Testis (tissue), 3 donors: ENCODE data around the gene FXYD5. TPM values are rescaled to one million over a fixed set of nuclear protein-coding genes. Genes with fewer than 3 reads are reported as not detected.

Experiments
- DNase-seq: peaks from one replicate; pipeline ENCODE4 v3.0.0-alpha.2; 2019
- H3K27ac ChIP-seq, 2 donors: fragments of 200-600 bp; sonication (generic); one replicate each; pipeline ENCODE4 v1.5.1; 2019
- H3K27me3 ChIP-seq: fragments of 200-600 bp; sonication (generic); one replicate; pipeline ENCODE4 v1.5.1; 2019
- H3K36me3 ChIP-seq: fragments of 200-600 bp; sonication (generic); one replicate; pipeline ENCODE4 v1.5.1; 2017; ENCODE audit warnings: low read depth; ENCODE audit errors: missing control alignments
- H3K4me1 ChIP-seq: fragments of 200-600 bp; sonication (generic); one replicate; pipeline ENCODE4 v1.5.1; 2019
- H3K4me3 ChIP-seq, 2 donors: fragments of 200-600 bp; sonication (generic); one replicate each; pipeline ENCODE4 v1.5.1; 2017 to 2019
- H3K9me3 ChIP-seq: fragments of 200-600 bp; sonication (generic); one replicate; pipeline ENCODE4 v1.5.1; 2017
- POLR2A ChIP-seq: fragments of 450-650 bp; IDR thresholded peaks from one replicate; pipeline ENCODE4 v1.6.1; 2017; ENCODE audit warnings: antibody characterized with exemption, mild to moderate bottlenecking, moderate library complexity
- WGBS, 2 donors: methylation state at CpG; one replicate each; pipeline ENCODE4 v1.1.5; 2018; 5-methylcytosine and 5-hydroxymethylcytosine counted together
- intact Hi-C: fragments of 100-400 bp; cut with DNase I; formaldehyde crosslinking; loops from one replicate; pipeline ENCODE4 v1.15.1; 2023; ENCODE audit warnings: low total_unique reads
- polyA plus RNA-seq: library from polyadenylated mRNA; stranded (reverse); fragments of 350-450 nt; fragmentation: Illumina TruSeq; extraction: RNeasy Lipid Tissue Mini Kit (QIAGEN cat#74804); gene quantifications from one replicate; pipeline ENCODE4 v1.2.3, GENCODE V29; 2014; ENCODE audit warnings: low read depth, low replicate concordance; ENCODE audit not compliant: insufficient read depth
- total RNA-seq, 2 donors: library from RNA; depleted of rRNA; stranded (reverse); fragments of >200 nt; gene quantifications; one replicate each; pipeline ENCODE4 v1.2.3, GENCODE V29; 2016
- TF ChIP-seq, protein P1 (sequence below), 3 experiments: fragments of 450-650 bp in 2 of 3; fragments of 200-600 bp in 1 of 3; sonication (generic) in 1 of 3; IDR thresholded peaks; one replicate each; pipeline ENCODE4 v1.5.1; 2016 to 2019; ENCODE audit warnings: antibody characterized with exemption in 3 of 3, mild to moderate bottlenecking in 2 of 3, moderate library complexity in 1 of 3

Gene FXYD5
- total and polyA plus RNA-seq, 3 donors from 2014 or later: 5.7 to 38.1 (median 17.5) TPM

DNA sequence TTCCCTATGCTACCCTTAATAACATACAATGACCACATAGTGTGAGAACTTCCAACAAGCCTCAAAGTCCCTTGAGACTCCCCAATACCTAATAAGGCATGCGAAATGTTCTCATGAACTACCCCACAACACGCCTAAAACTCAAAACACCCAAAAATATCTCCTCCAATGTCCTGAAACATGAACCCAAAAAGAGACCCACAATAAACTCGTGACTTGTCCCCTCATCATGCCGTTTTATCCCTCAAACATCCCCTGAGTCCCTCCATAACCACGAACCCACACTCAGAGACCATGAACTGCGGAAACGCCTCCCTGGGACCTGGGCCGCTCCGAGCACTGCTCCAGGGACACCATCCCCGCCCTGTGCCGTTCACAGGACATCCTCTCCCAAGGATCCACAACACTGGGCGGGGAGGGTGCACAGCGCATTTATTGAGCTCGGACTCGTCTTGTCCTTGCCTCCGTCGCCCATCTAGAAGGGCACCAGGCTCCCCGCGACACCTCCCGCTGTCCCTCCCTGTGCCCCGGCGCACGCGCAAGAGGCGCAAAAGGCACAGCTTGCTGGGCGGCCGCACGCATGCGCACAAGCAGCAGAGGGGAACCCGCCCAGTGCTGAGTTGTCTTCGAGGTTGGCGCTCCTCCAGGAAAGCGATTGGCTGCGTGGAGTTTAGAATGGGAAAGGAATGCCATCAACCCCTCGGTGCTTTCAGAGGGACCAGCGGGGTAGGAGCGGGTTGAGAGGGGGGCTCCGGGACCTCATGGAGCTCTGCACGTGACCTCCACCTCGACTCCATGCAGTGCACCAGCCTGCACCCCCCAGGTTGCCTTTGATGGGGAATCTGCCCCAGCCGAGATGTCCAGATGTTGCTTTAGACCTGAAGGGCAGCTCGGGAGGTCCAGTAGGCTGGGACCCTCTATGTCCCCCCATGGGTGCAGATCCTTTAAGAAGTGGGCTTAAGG is 30.2 kb upstream of the FXYD5 start:
- peaks cover 29% of the 10 kb centered on the region for H3K4me1 ChIP-seq

DNA sequence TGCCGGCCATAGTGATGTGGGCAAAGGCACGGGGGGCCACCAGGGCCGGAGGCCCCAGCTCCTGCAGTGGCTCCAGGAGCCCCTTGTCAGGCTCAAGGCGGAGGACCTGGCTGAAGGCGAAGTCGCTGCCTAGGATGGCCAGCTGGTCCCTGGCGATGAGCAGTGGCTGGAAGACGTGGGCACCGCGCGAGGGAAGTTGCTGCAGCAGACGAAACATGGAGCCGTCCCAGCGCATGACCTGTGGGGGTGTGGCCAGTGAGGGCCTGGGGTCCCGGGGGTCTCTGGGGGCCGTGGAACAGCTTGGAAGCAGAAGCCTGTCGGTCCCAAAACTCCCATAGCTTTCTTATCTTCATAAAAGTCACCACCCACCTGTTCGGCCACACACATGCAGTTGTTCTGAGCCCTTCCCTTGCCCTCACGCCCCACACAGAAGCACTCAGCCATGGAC is 29.2 kb upstream of the FXYD5 start:
- no peaks in the 10 kb centered on the region for H3K36me3 ChIP-seq
- intact Hi-C loops: no loop called here
- no peak for DNase-seq
- H3K4me3 ChIP-seq: no peak overlapping the region
- no peaks in the 10 kb centered on the region for H3K9me3 ChIP-seq
- TF ChIP-seq POLR2A: no peak
- TF ChIP-seq, protein P1, sequence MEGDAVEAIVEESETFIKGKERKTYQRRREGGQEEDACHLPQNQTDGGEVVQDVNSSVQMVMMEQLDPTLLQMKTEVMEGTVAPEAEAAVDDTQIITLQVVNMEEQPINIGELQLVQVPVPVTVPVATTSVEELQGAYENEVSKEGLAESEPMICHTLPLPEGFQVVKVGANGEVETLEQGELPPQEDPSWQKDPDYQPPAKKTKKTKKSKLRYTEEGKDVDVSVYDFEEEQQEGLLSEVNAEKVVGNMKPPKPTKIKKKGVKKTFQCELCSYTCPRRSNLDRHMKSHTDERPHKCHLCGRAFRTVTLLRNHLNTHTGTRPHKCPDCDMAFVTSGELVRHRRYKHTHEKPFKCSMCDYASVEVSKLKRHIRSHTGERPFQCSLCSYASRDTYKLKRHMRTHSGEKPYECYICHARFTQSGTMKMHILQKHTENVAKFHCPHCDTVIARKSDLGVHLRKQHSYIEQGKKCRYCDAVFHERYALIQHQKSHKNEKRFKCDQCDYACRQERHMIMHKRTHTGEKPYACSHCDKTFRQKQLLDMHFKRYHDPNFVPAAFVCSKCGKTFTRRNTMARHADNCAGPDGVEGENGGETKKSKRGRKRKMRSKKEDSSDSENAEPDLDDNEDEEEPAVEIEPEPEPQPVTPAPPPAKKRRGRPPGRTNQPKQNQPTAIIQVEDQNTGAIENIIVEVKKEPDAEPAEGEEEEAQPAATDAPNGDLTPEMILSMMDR (IDR thresholded peaks at IDR 0.05): no peak
- WGBS, 2 donors: 62 to 76% methylated on average over 19 of the region's 19 CpGs
- H3K27ac ChIP-seq: peak overlapping the region; percentile 18 to 95
- H3K4me1 ChIP-seq: peaks cover 31% of the 10 kb centered on the region
- H3K27me3 ChIP-seq: no peaks in the 10 kb centered on the region

More for the DNA sequence above, 30.2 kb upstream of the FXYD5 start:
- no peaks in the 10 kb centered on the region for H3K36me3 ChIP-seq
- peak; percentile 78 for TF ChIP-seq POLR2A
- TF ChIP-seq, protein P1 (IDR thresholded peaks at IDR 0.05): no peak
- H3K9me3 ChIP-seq: no peaks in the 10 kb centered on the region
- peak overlapping the region; percentile 91 to 95 for H3K27ac ChIP-seq
- peak; percentile 92 for DNase-seq
- intact Hi-C loops: no loop called here
- peak overlapping the region; percentile 58 to 75 for H3K4me3 ChIP-seq
- no peaks in the 10 kb centered on the region for H3K27me3 ChIP-seq
- 2 to 6% methylated on average over 20 to 42 of the region's 42 CpGs for WGBS, 2 donors

DNA sequence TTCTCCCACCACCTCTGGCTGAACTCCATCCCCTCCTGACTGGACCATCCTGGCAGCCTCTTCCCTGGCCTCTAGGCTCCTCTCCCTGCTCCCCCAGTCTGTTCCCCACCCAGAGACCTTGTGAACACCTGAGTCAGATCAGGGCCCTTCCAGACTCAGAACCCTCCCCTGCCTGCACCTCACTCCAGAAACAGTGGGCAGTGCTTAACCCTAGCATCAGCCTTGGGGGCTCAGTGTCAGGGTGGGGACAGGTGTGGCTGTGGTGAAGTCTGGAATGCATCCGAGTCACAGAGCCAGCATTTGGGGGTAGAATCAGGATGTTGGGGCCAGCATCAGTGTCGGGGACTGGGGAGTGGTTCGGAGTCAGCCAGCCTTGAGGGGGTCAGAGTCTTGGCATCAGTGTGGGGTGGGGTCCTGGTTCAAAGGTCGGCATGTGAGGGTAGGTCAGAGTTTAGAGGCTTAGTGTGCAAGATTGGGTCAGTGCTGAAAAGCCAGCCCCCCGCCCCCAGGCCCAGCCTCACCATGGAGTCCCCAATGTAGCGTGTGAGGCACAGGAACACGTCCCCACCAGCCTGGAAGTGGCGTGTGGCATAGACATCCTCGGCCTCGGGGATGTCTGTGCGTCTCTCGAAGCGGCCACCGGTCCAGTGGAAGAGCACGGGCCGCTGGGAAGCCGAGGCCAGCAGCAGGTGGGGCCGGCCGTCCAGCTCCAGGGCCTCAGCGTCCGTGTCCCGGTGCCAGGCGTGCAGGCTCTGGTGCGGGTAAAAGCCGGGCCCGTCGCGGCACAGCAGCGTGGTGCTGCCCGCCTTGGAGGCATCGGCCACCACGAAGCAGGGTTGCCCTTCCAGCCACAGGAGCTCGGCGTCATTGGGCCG is 28.5 kb upstream of the FXYD5 start:
- 63 to 64% methylated on average over 4 to 32 of the region's 35 CpGs for WGBS, 2 donors
- intact Hi-C loops: no loop called here
- H3K9me3 ChIP-seq: no peaks in the 10 kb centered on the region
- TF ChIP-seq POLR2A: no peak
- peak overlapping the region; percentile 18 to 95 for H3K27ac ChIP-seq
- DNase-seq: no peak
- peaks cover 31% of the 10 kb centered on the region for H3K4me1 ChIP-seq
- H3K4me3 ChIP-seq: peak overlapping the region in 1 of 2 donors; percentile 16
- H3K36me3 ChIP-seq: no peaks in the 10 kb centered on the region
- no peaks in the 10 kb centered on the region for H3K27me3 ChIP-seq

DNA sequence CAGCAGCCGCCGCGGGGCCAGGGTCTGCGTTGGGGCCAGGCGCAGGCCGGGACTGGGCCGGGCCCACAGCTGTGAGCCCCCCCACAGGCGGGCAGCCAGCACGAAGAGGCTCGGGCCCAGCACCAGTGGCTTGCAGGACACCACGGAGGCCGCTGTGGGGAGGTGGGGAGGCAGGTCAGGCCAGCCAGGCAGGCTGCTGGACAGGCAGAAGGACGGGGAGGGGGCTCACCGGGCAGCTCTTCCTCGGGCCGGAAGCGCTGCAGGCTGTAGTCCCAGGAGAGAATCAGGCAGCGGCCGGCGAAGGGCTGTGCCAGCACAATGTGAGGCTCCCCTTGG is 27.9 kb upstream of the FXYD5 start:
- no peaks in the 10 kb centered on the region for H3K36me3 ChIP-seq
- no peak for TF ChIP-seq POLR2A
- TF ChIP-seq, protein P1 (IDR thresholded peaks at IDR 0.05): no peak
- no peaks in the 10 kb centered on the region for H3K9me3 ChIP-seq
- peaks cover 31% of the 10 kb centered on the region for H3K4me1 ChIP-seq
- peak overlapping the region in 1 of 2 donors; percentile 16 for H3K4me3 ChIP-seq
- H3K27ac ChIP-seq: peak overlapping the region; percentile 18 to 95
- intact Hi-C loops: no loop called here
- WGBS, 2 donors: 30% methylated on average over 11 of the region's 20 CpGs; no CpG with 5 or more reads in 1 of the 2 donors
- peak; percentile 43 for DNase-seq
- no peaks in the 10 kb centered on the region for H3K27me3 ChIP-seq

DNA sequence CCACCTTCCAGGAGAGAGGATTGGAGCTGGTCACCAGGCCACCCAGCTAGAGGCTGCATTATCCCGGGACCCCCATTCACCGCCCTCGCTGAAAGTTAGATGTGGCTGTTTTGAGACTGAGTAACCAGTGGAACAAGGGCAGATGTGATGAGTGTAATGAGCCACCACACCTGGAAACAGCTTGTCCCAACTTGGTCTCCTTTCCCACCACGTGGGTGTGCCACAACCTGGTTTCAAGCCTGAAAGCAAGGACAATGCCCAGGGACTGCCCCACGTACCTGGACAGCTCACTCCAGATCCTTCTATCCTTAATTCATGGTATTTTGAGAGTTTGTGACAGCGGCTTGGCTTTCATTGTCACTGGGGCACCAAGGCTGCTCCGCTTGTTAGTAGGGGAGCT is 26.7 kb upstream of the FXYD5 start:
- no peaks in the 10 kb centered on the region for H3K27me3 ChIP-seq
- no peak for DNase-seq

More for the DNA sequence above, 26.7 kb upstream of the FXYD5 start:
- TF ChIP-seq, protein P1 (IDR thresholded peaks at IDR 0.05): no peak
- TF ChIP-seq POLR2A: no peak
- H3K27ac ChIP-seq: no peak overlapping the region
- no peaks in the 10 kb centered on the region for H3K9me3 ChIP-seq
- 91 to 93% methylated on average over 7 of the region's 7 CpGs for WGBS, 2 donors
- H3K4me3 ChIP-seq: no peak overlapping the region
- intact Hi-C loops: no loop called here
- peaks cover 31% of the 10 kb centered on the region for H3K4me1 ChIP-seq
- no peaks in the 10 kb centered on the region for H3K36me3 ChIP-seq
